HG03045 (cell line): ENCODE measurements around the gene LAMB1.
"Not testable (repeated sequence)": the region's sequence is repeated elsewhere in the genome, so short reads cannot be mapped to it uniquely, and the experiment has no call there.

ENCODE experiments used
- ATAC-seq: cut with Tn5 transposase; IDR thresholded peaks from one replicate; pipeline ENCODE4 v1.9.1; 2021; ENCODE audit warnings: mild to moderate bottlenecking, moderate library complexity; ENCODE audit not compliant: unreplicated experiment

LAMB1 gene

DNA sequence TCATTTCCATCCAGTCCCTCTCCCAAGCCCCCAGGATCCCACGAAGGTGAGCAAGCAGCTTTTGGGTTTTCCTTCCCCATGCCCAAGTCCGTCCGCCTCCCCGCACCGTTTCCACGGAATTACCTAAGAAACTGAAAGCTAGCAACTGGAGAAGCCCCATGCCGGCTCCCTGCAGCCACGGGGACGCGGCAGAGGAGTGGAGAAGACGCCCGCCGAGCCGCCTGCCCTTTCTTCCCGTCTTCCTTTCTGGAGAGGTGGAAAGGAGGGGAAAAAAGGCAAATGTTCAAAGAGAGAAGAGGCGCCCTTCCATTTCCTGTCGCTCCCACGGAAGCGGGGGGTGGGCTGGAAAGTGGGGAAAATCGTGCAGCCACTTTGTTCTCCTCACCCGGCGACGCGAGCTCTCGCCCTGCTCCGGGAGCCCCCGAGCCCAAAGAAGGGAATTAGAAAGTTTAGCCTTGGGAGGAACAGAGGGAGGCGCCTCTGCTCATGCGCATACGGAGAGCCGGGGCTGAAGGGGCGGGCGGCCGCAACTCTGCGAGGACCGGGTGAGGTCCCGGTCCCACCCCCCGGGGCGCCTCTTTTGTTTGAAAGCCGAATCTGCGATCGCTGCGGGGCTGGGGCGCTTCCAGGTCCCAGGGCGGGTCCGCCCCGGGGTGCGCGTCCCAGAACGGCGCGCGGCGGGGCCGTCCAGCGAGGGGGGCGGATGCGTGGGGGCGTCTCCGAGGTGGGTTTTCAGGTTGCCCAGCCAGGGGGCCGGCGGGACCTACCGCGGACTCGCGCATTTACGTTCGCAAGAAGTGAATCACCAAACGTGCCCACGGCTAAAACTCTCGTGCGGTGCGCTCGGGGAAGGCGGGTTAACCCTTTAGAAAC, at the start of gene LAMB1:
TSS of gene LAMB1 (minus strand) at position 436 of the 873 bp plus-strand sequence. CDS start at position 160, 276 bp downstream.
- ATAC-seq, result no peak

DNA sequence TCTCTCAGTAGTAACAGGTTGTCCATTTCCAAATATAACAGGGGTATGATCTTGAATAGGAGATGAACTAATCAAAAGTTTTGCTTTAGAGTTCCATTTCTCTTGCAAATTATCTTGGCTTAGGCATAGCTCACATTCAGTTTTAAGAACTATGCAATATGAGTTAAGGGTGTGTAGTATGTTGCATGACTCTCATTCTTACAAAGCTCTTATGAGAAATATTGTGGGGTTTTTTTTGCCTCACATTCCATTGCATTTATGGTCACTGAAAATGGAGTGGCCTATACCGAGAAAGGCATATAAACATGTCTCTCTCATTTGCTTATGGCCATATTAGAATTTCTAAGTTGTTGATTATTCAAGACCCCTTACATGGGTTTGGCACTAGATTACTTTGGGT, 48.5 kb upstream of the LAMB1 start:
- ATAC-seq, result no peak

DNA sequence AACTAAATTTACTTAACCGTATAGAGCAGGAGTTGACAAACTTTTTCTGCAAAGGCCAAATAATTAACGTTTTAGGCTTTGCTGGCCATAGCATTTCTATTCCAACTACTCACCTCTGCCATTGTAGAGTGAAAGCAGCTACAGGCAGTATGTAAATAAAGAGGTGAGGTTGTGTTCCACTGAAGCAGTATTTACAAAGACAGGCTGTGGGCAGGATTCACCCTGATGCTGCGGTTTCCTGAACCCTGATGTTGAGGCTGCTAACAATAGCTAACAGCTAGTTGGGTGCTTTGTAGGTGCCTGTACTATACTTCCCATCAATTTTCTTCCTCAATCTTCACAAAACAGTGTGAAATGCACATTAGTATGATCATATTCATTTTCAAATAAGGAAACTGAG, 47.0 kb upstream of the LAMB1 start:
- ATAC-seq, result no peak

DNA sequence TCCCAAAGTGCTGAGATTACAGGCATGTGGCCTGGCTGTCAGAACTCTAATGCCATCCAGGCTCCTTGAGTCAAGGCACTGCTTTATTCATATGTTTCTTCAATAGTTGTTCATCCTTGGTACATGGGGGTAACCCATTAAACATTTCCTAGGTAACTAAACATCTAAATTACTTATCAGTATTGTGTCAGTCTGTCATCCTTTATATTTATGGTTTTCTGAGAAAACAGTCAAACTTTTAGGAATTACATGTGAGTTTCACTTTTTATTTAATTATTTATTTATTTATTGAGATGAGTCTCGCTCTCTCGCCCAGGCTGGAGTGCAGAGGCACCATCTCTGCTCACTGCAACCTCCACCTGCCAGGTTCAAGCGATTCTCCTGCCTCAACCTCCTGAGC, 45.5 kb upstream of the LAMB1 start:
- no peak for ATAC-seq

DNA sequence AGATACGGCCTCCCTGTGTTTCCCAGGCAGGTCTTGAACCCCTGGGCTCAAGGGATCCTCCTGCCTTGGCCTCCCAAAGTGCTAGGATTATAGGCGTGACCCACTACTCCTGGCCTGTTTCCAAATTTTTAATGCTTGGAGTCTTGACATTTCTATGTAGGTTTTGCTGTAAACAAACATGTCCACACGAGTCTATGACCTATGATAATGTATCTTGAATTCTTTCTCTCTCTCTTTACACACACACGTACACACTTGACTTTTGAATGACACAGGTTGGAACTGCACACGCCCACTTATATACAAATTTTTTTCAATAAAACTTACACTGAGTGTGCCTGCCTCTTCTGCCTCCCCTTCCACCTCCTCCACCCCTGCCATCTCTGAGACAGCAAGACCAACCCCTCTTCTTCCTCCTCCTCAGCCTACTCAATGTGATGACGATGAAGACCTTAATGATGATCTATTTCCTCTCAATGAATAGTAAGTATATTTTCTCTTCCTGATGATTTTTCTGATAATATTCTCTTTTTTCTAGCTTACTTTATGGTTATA, 44.1 kb upstream of the LAMB1 start:
- no peak for ATAC-seq

DNA sequence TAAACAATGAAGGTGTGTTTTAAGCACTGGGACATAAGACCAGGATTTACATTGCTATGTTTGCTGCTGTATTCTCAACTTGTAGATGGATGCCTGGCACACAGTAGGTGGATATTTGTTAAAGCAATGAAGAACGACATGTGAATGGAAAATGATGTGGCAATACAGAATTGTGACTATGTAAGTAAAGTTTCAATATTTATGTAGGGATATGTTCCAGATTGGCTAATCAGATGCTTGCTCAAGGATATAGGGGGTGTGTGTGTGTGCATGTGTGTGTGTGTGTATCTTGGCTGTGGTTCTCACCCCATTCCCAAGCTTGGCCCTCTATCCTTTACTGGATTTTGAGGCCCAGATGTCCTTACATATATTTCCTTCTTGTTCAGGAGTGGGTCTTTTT, 42.7 kb upstream of the LAMB1 start:
- no peak for ATAC-seq

DNA sequence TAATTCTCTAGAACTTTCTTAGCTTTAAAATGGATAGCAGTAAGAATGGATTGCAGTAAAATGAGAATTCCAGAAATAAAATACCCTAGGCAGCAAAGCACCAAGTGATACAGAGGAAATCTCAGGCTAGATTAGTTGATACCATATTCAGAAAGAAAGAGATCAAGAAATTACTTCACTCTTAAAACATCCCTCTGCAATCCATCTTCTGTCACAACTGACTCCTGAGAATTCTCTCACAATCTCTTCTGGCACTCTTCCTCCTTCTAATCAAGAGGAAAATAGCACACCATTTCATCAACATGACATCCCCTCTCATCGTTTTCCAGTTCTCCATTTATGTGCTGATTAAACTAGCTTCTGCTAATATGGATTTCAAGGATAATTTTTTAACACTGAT, 42.2 kb upstream of the LAMB1 start:
- ATAC-seq, result no peak

DNA sequence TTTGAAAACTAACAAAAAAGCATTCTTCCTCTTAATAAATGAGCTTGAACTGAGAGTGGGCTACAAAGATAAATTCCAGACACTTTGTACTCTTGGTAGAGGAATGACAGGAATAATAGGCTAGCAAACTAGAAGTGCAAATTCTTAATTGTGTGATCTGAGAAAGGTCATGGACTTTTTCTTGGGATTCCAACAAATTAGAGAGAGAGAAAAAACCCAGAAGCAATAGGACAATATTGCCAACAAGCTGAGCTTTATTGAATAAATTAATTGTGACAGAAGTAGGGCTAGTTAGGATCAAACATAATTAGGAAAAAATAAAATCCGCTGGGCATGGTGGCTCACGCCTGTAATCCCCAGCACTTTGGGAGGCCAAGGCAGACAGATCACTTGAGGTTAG, 41.4 kb upstream of the LAMB1 start:
- no peak for ATAC-seq

DNA sequence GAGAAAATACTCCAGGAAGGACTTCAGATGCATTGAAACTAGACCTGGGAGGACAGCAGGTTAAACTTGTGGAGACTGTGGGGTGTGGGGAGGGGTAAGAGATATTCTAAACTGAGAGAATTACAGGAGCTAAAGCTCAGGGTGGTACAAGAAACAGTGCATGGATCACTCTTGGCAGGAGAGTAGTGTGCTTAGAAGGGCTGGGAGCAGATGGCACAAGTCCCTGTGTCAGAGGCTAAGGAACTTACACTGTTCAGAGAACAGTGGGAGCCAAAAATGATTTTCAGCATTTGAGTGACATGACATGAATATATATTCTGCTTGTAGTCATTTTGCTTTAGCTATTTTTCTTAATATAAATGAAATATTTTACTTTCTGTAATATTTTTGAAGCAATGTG, 36.0 kb upstream of the LAMB1 start:
- ATAC-seq, result no peak

DNA sequence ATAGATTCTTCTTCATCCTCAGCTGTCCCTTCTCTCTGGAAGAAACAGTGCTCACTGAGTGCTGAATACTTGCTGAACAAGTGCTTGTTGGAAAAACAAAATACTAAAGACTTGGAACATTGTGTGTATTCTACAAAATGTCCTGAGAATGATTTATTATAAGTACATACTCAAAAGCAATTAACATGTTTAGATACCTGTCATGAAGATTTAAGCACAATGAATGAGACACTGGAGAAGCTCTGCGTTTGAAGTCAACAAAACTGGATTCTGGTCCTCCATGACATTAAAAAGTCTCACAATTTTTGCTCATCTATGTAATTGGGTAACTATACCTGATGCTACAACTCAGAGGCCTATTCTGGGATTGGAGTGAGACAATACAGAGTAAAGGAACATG, 34.8 kb upstream of the LAMB1 start:
- ATAC-seq, result no peak

DNA sequence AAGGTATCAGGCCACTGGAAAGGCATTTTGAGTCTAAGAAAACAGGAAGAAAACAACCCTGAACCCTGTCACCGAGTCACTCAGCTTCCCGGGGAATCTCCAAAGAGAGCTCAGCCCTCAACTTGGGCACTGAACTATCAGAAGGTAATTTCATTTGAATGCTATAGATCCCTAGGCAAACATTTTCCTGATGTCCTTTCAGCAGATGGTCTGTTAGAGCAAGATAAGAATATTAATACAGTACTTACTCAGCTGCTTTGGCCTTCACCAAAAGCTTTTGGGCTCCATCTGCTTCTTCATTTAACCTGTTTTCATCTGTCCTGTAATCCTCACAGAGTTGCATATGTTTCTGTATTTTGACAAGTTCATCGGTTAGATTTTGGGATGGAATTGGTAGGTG, 34.2 kb upstream of the LAMB1 start:
- no peak for ATAC-seq

DNA sequence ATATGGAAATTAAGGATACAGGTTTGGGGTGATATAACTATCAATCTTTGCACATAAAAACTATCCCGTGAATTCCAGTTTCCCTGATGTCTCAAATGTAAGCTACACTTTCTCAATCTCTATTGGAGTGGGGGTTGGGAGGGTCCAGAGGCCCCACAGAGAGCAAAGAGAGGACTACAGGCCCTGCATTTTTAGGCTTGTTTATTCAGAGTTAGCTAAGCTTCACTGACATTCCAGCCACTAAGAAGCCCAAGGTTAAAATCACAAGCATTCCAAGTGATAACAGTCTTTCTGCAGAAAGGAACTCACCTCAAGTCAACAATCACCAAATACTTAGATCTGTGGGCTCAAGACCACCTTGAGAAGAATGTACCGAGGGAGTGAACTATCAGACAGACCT, 31.6 kb upstream of the LAMB1 start:
- ATAC-seq, result no peak

DNA sequence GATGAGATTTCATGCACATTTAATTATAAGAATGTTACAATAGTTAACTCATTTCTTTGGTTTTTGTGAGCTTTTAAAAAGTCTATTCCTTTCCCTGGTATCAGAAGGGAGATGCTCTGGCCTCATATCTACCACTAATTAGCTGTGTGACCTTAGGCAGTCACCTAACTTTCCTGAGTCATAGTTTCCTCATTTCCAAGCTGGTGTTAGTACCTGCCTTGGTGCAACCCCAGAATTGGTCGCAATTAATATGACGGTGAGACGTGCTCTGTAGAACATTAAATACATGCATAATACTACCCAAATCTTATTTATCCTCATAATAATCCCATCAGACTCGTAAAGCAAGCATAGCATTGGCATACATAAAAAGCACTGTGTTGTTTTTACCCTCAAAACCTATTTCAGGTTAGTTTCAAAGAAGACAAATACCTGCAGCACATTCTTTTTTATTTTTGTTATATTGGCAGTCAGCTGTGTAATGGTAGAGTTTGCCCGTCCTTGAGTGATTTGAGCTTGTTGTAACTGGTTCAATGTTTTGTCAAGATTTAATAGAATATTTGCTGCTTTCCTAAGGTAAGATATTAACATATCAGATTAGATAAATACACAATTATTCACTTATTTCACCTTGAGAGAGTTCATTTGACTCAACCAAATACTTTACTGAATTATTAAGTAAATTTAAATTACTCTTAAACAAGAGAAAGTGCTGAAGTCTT, 31.0 kb upstream of the LAMB1 start:
- ATAC-seq, result no peak

DNA sequence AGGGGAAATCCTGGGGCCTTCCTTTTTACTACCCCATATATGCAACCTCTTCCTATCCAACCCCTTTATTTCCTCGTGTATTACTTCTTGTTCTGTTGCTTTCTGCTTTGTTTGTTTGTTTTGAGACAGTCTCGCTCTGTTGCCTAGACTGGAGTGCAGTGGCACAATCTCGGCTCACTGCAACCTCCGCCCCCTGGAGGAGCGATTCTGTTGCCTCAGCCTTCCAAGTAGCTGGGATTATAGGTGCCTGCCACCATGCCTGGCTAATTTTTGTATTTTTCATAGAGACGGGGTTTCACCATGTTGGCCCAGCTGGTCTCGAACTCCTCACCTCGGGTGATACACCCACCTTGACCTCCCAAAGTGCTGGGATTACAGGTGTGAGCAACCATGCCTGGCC, 30.3 kb upstream of the LAMB1 start:
- ATAC-seq, result not testable (repeated sequence)

DNA sequence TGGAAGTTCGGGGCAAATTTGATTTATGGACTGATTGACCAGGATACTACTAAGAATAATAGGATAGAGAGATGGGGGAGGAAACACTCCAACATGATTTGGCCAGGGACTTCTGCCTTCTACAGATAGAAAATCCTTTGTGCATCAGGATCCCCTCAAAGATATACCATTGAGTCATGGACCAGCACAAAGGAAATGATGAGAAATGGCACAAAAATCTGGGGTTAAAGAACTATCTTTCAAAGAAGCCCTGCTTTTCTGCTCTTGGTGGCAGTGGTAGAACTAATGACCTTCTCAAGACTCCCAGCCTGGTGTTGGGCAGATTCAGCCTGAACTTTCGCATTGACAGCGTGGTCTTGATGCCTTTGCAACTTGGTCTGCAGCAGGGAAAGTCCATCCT, 27.6 kb upstream of the LAMB1 start:
- no peak for ATAC-seq

DNA sequence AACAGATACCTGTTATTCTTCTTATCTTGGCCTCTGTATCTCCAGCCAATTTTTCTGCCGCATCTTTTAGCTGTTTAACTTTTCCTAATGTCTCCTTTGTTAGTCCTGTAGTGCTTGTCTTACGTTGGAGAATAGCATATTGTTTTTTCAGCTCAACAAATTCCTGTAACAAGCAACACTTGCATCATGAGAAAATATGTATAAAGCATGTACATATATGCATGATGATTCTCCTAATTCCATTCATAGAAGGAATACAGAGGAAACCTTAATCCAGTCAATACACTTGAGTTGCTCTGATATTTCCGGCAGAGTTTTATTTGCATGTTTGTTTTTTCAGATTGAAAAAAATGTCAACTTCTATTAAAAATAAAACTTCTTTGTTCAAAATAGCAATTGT, 26.1 kb upstream of the LAMB1 start:
- no peak for ATAC-seq

DNA sequence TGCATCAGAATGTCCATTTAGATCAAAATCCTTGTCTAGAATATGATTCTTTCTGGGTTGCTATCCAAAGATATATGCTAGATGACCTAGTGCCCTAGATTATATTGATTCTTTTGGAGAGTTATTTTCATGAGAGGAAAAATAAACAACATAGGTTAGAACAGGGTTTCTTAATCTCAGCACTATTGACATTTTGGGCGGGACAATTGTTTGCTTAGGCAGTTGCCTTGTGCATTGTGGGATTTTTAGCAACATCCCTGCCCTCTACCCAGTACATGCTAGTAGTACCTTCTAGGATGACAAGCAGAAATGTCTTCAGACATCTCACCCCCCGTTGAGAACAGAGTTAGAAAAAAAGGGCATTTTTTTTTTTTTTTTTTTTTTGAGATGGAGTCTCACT, 25.1 kb upstream of the LAMB1 start:
- ATAC-seq, result no peak

DNA sequence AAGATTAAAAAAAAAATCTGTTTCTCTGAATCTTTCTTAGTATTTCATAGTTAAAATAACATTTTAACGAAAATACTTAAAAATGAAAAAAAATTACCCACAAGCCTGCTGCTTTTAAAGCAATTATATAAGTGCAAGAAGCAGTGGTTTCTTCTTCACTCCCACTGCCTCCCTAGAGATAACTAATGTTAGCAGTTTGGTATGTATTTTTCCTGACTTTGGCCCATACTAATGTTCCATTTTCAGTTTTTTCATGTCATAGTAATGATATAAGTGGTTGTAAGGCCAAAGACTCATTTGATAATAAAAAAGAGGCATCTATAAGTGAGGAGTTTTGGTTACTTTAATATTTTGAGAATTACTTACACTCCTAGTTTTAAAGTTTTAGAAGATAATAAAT, 24.3 kb upstream of the LAMB1 start:
- ATAC-seq, result no peak

DNA sequence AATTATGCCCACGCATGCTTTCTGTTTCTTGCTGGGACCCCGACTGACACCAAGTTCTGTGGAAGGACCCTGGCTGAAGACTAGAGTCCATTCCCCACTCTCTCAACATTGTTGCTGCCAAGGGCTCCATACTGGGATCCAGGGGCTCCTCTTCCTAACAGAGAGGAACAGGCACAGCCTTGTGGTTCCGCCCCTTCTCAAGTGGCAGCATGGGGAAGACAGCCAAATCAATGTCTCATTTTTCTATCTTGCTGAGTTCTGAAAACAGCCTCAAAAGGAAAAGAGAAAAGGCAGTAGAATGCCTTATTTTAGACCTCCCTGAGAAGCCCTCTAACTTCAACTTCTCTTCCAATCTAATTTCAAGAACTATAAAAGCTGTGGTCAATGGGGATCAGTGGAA, 23.7 kb upstream of the LAMB1 start:
- no peak for ATAC-seq

DNA sequence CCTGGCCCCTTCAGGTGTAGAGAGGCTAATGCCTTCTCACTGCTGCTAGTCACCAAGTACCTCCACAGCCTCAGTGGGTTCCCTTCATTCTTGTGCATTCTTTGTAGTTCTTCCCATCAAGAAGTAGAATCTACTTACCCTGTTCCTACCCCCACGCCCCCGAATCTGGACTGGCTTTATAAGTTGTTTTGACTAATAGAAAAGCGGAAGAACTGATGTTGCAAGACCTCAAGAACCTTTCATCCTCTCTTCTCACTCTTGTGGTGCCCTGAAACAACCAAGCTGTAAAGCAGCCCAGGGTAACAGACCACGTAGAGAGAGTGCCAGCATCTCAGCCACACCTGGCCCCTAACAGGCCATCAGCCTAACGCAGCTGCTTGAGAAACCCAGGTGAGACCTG, 23.2 kb upstream of the LAMB1 start:
- no peak for ATAC-seq

DNA sequence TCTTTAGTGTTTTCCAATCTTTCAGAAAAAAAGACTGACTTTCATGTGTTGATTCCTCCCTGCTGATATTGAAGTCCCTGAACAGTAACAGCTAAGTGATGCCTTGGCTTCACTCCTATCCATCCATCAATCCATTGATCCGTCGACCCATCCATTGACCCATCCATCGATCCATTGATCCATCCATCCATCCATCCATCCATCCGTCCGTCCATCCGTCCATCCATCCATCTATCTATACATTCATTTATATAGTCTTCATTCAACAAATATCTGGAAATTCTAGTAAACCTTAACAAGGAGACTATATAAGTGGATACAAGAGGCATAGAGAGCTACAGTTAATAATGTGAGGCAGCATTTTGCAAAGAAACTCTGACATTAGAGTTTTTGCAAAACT, 21.6 kb upstream of the LAMB1 start:
- ATAC-seq, result no peak

DNA sequence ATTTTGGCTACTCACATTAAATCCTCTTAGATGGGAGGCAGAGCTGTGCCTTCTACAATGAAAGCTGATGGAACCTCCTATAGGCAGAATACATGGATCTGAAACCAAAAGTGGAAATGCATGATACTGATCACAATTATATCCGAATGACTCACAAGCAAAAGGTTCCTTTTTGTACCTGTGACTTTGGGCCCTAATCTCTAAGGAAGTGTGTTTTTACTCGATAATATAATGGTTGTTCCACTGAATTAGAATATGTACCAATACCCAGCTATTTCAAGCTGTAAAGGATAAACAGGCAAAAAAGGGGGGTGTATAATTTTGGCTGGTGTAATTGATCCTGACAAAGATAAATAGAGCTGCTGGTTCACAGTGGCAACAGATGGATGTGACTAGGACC, 17.6 kb upstream of the LAMB1 start:
- ATAC-seq, result no peak
